Measurements from ENCODE around the gene PRRT1.
A peak's percentile ranks its signal among the peaks of the same experiment; 100 is the strongest.
"Not testable (repeated sequence)": the region's sequence is repeated elsewhere in the genome, so short reads cannot be mapped to it uniquely, and the experiment has no call there.

Gene PRRT1

GRCh38 chr6:32151863-32152768 is at the start of gene PRRT1:
Gene PRRT1, minus strand, starts transcription at chr6:32151939. Its CDS starts 112 bp downstream, at chr6:32151827.
- DNase-seq, result no peak

DNA sequence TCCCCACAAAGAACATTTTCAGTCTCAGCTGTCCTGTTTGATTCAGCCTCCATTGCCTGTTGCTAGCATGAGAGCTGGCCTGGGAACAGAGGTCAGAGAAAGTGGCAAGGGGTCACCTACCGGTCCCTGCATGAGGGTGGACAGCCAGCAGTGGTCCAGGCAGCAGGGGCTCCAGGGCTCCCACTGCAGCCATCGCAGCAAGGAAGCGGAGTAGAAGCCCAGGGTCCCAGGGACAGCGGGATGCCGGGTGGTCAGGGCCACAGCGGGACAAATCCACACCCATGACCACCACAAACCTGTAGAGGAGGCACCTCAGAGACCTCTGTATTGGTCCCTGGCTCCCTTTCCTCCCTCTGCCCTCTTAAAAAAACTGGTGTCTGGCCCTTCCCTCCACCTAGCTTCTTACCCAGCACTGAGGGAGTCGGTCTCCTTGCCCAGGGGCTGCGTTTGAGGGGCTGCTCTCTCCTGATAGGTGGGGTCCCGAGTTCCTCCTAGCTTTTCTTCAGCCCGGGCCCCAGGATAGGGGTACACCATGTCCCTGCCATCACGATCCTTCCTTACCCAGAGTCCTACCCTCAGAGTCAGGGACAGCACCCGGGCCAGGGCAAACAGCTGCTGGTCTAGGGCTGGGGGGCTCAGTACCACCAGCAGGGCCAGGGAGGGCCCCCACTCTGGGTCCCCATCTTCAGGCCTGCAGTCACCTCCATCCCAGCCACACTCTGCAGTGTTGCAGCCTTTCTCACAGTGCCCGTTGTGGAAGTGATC is 49.2 kb upstream of the PRRT1 start:
- DNase-seq, result no peak

- DNase-seq, result no peak
These were observed 47.1 kb upstream of the PRRT1 start for GRCh38 chr6:32198866-32199265.

- no peak for DNase-seq
These were observed 46.6 kb upstream of the PRRT1 start for GRCh38 chr6:32198345-32198696.

GRCh38 chr6:32196682-32197616 is 45.2 kb upstream of the PRRT1 start:
- no peak for DNase-seq

- no peak for DNase-seq
These were observed 44.4 kb upstream of the PRRT1 start for GRCh38 chr6:32195902-32196681.

DNA sequence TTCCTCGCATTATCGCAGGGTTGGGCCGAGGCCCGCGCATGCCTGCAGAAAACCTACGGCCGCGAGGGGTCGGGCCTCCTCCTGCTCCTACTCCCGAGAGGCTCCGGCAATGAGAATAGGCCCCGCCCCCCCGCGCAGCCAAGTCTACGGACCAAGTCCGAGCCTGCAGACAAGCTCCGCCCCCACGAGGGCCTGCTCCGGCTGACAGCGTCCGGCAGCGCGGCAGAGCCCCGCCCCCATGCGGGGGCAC is 43.8 kb upstream of the PRRT1 start:
- peak; percentile 97 for DNase-seq

DNA sequence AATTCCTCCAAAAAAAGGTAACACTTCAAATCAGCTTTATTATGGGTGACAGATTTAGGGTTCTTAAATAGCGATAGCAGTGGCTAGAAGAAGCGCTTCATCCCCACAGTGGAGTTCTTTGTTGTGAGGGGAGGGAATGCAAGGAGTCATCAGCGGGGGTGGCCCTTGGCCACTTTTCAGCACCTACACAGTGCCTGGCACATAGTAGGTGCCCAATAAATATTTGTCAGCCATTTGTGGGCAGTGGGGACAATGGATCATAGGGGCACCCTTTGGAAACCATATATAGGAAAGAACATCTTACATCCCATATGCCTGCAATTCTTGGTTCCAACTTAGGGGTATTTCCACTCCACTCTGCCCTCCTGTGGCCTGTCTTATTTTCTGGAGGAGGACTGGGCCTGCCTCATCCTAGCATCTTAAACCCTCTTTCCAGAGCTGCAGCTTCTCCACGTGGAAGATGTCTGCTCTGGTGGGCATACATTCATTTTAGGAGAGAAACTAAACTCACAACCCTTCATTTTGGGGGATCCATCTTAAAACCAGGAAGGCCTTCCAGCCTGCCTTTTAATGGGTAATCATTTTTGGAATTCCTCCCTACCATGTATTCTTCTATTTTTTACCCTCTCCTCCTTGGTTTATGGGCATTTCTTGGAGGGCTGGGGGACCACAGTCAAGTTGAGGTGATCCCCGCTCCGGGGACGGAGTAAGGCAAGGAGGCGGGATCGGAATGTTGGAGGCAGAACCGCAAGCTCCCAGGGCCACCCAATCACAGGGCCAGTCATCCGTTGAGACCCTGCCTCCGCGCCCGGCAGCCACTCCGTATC is 43.3 kb upstream of the PRRT1 start:
- DNase-seq, result no peak

GRCh38 chr6:32194388-32194787 is 42.6 kb upstream of the PRRT1 start:
- DNase-seq, result no peak

DNA sequence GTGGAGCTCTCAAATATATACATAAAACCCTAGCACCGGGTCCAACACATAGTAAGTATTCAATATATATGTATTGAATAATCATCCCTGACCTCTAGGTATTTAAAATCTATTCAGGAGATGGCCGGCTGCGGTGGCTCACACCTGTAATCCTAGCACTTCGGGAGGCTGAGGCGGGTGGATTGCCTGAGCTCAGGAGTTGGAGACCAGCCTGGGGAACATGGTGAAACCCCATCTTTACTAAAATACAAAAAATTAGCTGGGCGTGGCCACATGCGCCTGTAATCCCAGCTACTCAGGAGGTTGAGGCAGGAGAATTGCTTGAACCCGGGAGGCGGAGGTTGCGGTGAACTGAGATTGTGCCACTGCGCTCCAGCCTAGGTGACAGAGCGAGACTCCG is 41.4 kb upstream of the PRRT1 start:
- DNase-seq, result not testable (repeated sequence)

DNA sequence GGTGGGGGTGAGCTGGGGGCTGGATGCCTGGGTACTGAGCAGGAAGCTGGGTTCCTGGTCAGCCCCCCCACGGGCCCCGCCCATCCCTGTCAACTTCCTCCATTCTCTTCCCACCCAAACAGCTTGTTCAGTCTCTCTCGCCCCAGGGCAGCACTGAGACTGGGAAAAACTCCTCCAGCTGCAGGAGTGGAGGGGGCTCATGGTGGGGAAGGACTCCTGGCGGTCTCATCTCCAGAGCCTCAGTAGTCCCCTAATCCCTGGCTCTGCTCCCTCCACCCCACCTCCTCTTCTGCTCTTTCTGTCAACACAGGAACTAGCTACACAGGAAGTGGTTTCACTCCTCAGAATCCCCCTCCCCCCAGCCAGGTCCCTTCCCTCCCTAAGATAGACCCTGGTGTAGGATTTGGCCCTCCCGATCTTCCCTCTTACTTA is 40.9 kb upstream of the PRRT1 start, which contains the start of gene GPSM3:
GPSM3 (minus strand) TSS at position 36 of the 432 bp plus-strand sequence. CDS start 130 bp downstream, outside the sequence.
- DNase-seq, result no peak

- DNase-seq, result no peak
These were observed 40.2 kb upstream of the PRRT1 start for GRCh38 chr6:32191696-32192607.

- no peak for DNase-seq
These were observed 39.4 kb upstream of the PRRT1 start for GRCh38 chr6:32190911-32191677.

GRCh38 chr6:32190054-32190851 is 38.5 kb upstream of the PRRT1 start, which contains the start of gene PBX2:
Gene PBX2, minus strand, starts transcription at chr6:32190202. Its CDS starts 287 bp downstream, at chr6:32189915.
- DNase-seq, result peak; percentile 84

GRCh38 chr6:32189742-32190053 is 38.0 kb upstream of the PRRT1 start:
- DNase-seq, result no peak

DNA sequence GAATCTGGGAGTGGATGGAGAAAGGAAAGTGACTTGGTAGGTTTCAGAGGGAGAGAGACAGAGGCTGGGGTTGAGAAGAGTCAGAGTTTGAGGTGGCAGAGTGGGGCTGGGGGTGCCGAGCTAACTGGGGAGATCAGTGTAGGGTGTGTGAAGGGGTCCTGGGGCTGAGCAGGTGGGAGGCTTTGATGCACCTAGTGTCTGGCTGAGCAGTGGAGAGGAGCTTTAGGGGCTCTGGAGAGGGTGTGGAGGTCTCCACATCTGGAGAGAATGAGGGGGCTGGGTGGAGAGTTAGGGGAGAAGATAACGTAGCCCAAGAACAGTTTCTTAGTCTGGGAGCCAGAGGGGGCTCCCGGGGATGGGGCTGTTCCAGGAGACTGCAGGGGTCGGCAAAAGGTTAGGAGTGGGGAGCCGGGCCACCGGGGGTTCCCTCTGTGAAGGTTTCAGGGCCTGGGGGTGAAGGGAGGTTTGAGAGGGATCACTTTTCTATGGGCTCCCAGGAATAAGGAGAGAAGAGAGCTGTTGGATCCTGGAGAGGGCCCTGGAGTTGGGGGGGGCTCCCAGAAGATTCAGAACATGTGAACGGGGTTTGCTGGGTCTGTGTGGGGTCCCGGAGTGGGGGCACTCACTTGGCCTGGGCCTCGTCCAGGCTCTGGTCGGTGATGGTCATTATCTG is 37.5 kb upstream of the PRRT1 start:
- DNase-seq, result no peak

DNA sequence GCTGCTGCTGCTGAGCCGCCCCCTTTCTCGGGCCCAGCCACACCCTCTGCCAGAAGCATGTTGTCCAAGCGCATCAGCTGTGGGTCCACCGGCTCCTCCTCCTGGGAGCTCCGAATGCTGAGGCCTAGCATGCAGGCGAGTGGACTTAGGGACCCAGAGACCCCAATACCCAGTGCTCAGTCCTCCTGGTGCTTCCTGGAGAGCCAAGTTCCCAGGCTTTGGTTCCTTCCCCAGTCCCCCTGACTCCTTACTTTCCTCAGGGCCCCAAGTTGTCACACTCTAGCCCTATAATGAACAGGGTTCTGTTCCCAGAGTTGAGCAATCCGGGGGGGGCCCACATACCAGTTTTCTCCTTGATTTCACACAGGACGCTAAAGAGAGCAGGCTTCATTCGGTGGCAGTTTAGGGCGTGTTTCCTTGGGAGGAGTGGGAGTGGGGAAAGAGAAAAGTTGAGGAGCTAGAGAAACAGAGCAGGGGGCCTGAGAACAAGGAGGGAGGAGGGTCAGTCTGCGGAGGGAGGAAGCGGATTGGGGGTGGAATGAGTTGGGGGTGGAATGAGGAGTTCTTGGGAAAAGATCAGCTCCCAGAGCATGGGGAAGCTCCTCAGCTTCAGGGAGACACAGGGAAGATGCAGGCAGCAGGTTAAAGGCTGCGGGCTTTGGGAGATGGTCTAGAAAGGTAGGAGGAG is 36.8 kb upstream of the PRRT1 start:
- no peak for DNase-seq

All from activated T-cell treated with anti-CD3 and anti-CD28 coated beads for 4 hours (primary cell).